HL-60 (cell line): ENCODE data around the gene DMRTB1.
A peak's percentile ranks its signal among the peaks of the same experiment; 100 is the strongest.

Experiments used
- DNase-seq, 2 experiments: peaks; one replicate each; pipeline ENCODE4 v3.0.0-alpha.2; 2010 to 2020; ENCODE audit warnings: low read depth in 1 of 2, low spot score in 1 of 2
- H3K27ac ChIP-seq: fragments of 250-450 bp; sonication (Bioruptor Pico); replicated peaks from 2 replicates; pipeline ENCODE4 v1.5.1; 2020; ENCODE audit warnings: mild to moderate bottlenecking, moderate library complexity
- H3K27me3 ChIP-seq: fragments of 250-450 bp; sonication (Bioruptor Pico); 2 replicates; pipeline ENCODE4 v1.5.1; 2021; ENCODE audit warnings: mild to moderate bottlenecking, moderate library complexity; ENCODE audit not compliant: insufficient read depth, poor library complexity, severe bottlenecking
- H3K4me3 ChIP-seq: replicated peaks from 2 replicates; pipeline ENCODE4 v1.5.1; 2011; ENCODE audit warnings: mild to moderate bottlenecking, control low read depth, low read length; ENCODE audit not compliant: insufficient read depth
- GABPA ChIP-seq: IDR thresholded peaks from 2 replicates; pipeline ENCODE4 v1.6.1; 2012; ENCODE audit warnings: low read depth
- POLR2AphosphoS5 ChIP-seq: IDR thresholded peaks from 2 replicates; pipeline ENCODE4 v1.6.1; 2012; ENCODE audit warnings: low read depth
- REST ChIP-seq: IDR thresholded peaks from 2 replicates; pipeline ENCODE4 v1.6.1; 2012; ENCODE audit warnings: low read depth; ENCODE audit not compliant: insufficient replicate concordance
- SPI1 ChIP-seq: IDR thresholded peaks from 2 replicates; pipeline ENCODE4 v1.6.1; 2012; ENCODE audit warnings: low read depth, mild to moderate bottlenecking, borderline replicate concordance
- TF ChIP-seq, protein P1 (sequence below): IDR thresholded peaks from one replicate; pipeline ENCODE4 v1.5.1; 2011; ENCODE audit warnings: low read length, control low read depth, inconsistent platforms; ENCODE audit not compliant: insufficient read depth

DMRTB1 gene

DNA sequence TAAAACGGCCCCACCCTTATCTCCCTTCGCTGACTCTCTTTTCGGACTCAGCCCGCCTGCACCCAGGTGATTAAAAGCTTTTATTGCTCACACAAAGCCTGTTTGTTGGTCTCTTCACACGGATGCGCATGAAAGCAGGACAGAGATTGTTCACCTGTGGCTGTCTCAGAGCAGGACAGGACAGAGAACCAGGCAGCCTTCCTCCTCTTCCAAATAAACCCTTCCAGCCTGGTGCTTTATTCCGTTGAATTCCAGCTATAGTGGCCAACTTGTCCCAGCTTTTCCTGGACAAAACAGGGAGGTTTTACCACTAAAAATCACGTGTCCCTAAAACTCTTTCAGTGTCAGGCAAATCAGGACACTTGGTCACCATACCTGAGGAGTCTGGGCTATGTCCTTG lies 9.5 kb upstream of the DMRTB1 start:
- Histone ChIP-seq H3K27me3 (peaks cover 13% of the 10 kb centered on the region), H3K27ac (no peak overlapping the region), H3K4me3 (no peak overlapping the region)
- TF ChIP-seq POLR2AphosphoS5 (no peak), GABPA (no peak), REST (no peak), SPI1 (no peak)
- TF ChIP-seq, protein P1, sequence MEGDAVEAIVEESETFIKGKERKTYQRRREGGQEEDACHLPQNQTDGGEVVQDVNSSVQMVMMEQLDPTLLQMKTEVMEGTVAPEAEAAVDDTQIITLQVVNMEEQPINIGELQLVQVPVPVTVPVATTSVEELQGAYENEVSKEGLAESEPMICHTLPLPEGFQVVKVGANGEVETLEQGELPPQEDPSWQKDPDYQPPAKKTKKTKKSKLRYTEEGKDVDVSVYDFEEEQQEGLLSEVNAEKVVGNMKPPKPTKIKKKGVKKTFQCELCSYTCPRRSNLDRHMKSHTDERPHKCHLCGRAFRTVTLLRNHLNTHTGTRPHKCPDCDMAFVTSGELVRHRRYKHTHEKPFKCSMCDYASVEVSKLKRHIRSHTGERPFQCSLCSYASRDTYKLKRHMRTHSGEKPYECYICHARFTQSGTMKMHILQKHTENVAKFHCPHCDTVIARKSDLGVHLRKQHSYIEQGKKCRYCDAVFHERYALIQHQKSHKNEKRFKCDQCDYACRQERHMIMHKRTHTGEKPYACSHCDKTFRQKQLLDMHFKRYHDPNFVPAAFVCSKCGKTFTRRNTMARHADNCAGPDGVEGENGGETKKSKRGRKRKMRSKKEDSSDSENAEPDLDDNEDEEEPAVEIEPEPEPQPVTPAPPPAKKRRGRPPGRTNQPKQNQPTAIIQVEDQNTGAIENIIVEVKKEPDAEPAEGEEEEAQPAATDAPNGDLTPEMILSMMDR, result no peak
- no peak for DNase-seq

DNA sequence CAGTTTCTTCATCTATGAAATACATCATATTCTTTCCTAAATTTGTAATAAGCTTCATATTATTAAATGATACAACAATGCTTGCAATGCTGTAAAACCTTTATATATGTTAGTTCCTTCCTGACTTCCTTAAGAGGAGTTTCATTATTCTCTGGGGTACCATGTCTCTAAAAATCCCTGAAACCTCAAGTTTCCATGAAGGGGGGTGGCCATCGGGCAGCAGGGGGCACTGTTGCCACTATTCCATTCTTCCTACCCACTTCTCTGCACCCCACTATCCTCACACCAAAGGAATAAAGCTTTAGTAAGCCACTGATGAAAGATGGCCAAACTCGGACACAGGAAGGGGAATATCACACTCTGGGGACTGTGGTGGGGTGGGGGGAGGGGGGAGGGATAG lies 9.0 kb upstream of the DMRTB1 start:
- H3K4me3 ChIP-seq, result no peak overlapping the region
- TF ChIP-seq GABPA, result no peak
- TF ChIP-seq, protein P1, result peak; percentile 39
- H3K27ac ChIP-seq, result no peak overlapping the region
- DNase-seq, result no peak
- H3K27me3 ChIP-seq, result peaks cover 13% of the 10 kb centered on the region

- Histone ChIP-seq H3K27ac (no peak overlapping the region), H3K27me3 (no peaks in the 10 kb centered on the region), H3K4me3 (no peak overlapping the region)
- peak; percentile 86 for TF ChIP-seq SPI1
- TF ChIP-seq REST, result no peak
- peak in 1 of 2 experiments; percentile 45 for DNase-seq
Observed at GRCh38 chr1:53454019-53454418, 5.2 kb upstream of the DMRTB1 start.

DNA sequence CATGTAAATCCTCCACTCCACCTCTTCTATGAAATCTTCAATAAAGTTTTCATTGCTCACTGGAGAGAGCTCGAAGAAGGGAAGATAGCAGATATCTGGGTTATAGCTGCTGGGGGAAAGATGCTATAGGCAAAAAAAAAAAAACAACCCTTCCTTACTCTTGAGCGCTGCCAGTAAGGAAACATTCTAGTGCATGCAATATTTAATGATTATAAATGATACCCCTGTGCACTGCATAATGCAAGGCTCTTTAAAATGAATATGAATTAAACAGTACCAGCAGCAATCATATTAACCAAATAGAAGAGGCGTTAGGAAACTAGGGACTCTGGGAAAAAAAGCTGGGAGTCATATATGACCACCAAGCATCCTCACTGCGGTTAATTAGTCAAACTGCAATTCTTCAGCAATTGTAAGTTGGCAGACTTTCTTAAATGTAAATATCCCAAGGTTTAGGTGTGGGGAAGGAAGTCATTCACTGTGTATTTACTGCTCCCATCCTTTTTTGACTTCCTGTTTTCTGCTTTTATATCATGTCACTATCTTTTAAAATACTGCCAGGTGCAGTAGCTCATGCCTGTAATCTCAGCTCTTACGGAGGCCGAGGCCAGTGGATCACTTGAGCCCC lies 3.7 kb upstream of the DMRTB1 start:
- Histone ChIP-seq H3K27me3 (no peaks in the 10 kb centered on the region), H3K27ac (no peak overlapping the region), H3K4me3 (no peak overlapping the region)
- TF ChIP-seq POLR2AphosphoS5 (no peak), SPI1 (peak; percentile 60; the same call in 1 of the 2 replicates)
- TF ChIP-seq, protein P1, result no peak
- DNase-seq, result no peak
